HL-60 (cell line): ENCODE measurements around the gene COX10.

Experiments
- DNase-seq, 2 experiments: peaks; one replicate each; pipeline ENCODE4 v3.0.0-alpha.2; 2010 to 2020; ENCODE audit warnings: low read depth in 1 of 2, low spot score in 1 of 2
- H3K27ac ChIP-seq: fragments of 250-450 bp; sonication (Bioruptor Pico); replicated peaks from 2 replicates; pipeline ENCODE4 v1.5.1; 2020; ENCODE audit warnings: mild to moderate bottlenecking, moderate library complexity
- H3K27me3 ChIP-seq: fragments of 250-450 bp; sonication (Bioruptor Pico); 2 replicates; pipeline ENCODE4 v1.5.1; 2021; ENCODE audit warnings: mild to moderate bottlenecking, moderate library complexity; ENCODE audit not compliant: insufficient read depth, poor library complexity, severe bottlenecking
- H3K4me3 ChIP-seq: replicated peaks from 2 replicates; pipeline ENCODE4 v1.5.1; 2011; ENCODE audit warnings: mild to moderate bottlenecking, control low read depth, low read length; ENCODE audit not compliant: insufficient read depth
- CTCF ChIP-seq: IDR thresholded peaks from one replicate; pipeline ENCODE4 v1.5.1; 2011; ENCODE audit warnings: low read length, control low read depth, inconsistent platforms; ENCODE audit not compliant: insufficient read depth
- GABPA ChIP-seq: IDR thresholded peaks from 2 replicates; pipeline ENCODE4 v1.6.1; 2012; ENCODE audit warnings: low read depth
- POLR2AphosphoS5 ChIP-seq: IDR thresholded peaks from 2 replicates; pipeline ENCODE4 v1.6.1; 2012; ENCODE audit warnings: low read depth
- REST ChIP-seq: IDR thresholded peaks from 2 replicates; pipeline ENCODE4 v1.6.1; 2012; ENCODE audit warnings: low read depth; ENCODE audit not compliant: insufficient replicate concordance
- SPI1 ChIP-seq: IDR thresholded peaks from 2 replicates; pipeline ENCODE4 v1.6.1; 2012; ENCODE audit warnings: low read depth, mild to moderate bottlenecking, borderline replicate concordance

Gene COX10

GRCh38 chr17:14078027-14078426, 8.7 kb downstream of the COX10 start:
- Histone ChIP-seq H3K4me3 (no peak overlapping the region), H3K27ac (no peak overlapping the region), H3K27me3 (no peaks in the 10 kb centered on the region)
- no peak for DNase-seq
- TF ChIP-seq CTCF (no peak), GABPA (no peak), SPI1 (no peak), REST (no peak)

- H3K27ac ChIP-seq: no peak overlapping the region
- TF ChIP-seq CTCF (no peak), GABPA (no peak), REST (no peak), POLR2AphosphoS5 (no peak), SPI1 (no peak)
- no peak overlapping the region for H3K4me3 ChIP-seq
- no peak for DNase-seq
- no peaks in the 10 kb centered on the region for H3K27me3 ChIP-seq
Observed at GRCh38 chr17:14080847-14081251, 11.5 kb downstream of the COX10 start.

- H3K4me3 ChIP-seq: no peak overlapping the region
- H3K27me3 ChIP-seq: no peaks in the 10 kb centered on the region
- TF ChIP-seq POLR2AphosphoS5: no peak
- no peak for TF ChIP-seq GABPA
- DNase-seq: no peak
- H3K27ac ChIP-seq: no peak overlapping the region
Observed at GRCh38 chr17:14082848-14083247, 13.5 kb downstream of the COX10 start.

- no peak for TF ChIP-seq REST
- TF ChIP-seq CTCF: no peak
- no peak for TF ChIP-seq SPI1
- no peak for TF ChIP-seq GABPA
- TF ChIP-seq POLR2AphosphoS5: no peak
- no peak overlapping the region for H3K27ac ChIP-seq
- DNase-seq: no peak
- H3K27me3 ChIP-seq: no peaks in the 10 kb centered on the region
- H3K4me3 ChIP-seq: no peak overlapping the region
Observed at GRCh38 chr17:14084955-14085354, 15.7 kb downstream of the COX10 start.
